HG02970 (cell line): ENCODE measurements around the gene KCNG2.
"Not testable (repeated sequence)": the region's sequence is repeated elsewhere in the genome, so short reads cannot be mapped to it uniquely, and the experiment has no call there.

Source experiments
- ATAC-seq: cut with Tn5 transposase; IDR thresholded peaks from one replicate; pipeline ENCODE4 v1.9.1; 2021; ENCODE audit warnings: mild to moderate bottlenecking, moderate library complexity, moderate number of reproducible peaks; ENCODE audit not compliant: unreplicated experiment, low FRiP score

KCNG2 gene

GRCh38 chr18:79797518-79798345 is at the start of gene KCNG2:
KCNG2 (plus strand) TSS chr18:79797938; CDS start chr18:79863668, 65,730 bp downstream.
- ATAC-seq: no peak

- no peak for ATAC-seq
Observed at GRCh38 chr18:79748321-79749180, 49.2 kb upstream of the KCNG2 start.

GRCh38 chr18:79749251-79750191 is 48.2 kb upstream of the KCNG2 start:
- ATAC-seq: no peak

- no peak for ATAC-seq
Observed at GRCh38 chr18:79750980-79751571, 46.7 kb upstream of the KCNG2 start.

- ATAC-seq: not testable (repeated sequence)
Observed at GRCh38 chr18:79751918-79752578, 45.7 kb upstream of the KCNG2 start.

GRCh38 chr18:79752946-79753345 is 44.8 kb upstream of the KCNG2 start:
- ATAC-seq: not testable (repeated sequence)

- no peak for ATAC-seq
Observed at GRCh38 chr18:79753391-79753851, 44.3 kb upstream of the KCNG2 start.

- ATAC-seq: no peak
Observed at GRCh38 chr18:79754022-79754761, 43.5 kb upstream of the KCNG2 start.

GRCh38 chr18:79754831-79755351 is 42.8 kb upstream of the KCNG2 start:
- ATAC-seq: no peak

- no peak for ATAC-seq
Observed at GRCh38 chr18:79755496-79756142, 42.1 kb upstream of the KCNG2 start.

- ATAC-seq: no peak
Observed at GRCh38 chr18:79756143-79756500, 41.6 kb upstream of the KCNG2 start.

GRCh38 chr18:79756826-79757225 is 40.9 kb upstream of the KCNG2 start:
- no peak for ATAC-seq

- ATAC-seq: no peak
Observed at GRCh38 chr18:79760348-79760747, 37.4 kb upstream of the KCNG2 start.

- no peak for ATAC-seq
Observed at GRCh38 chr18:79760881-79761280, 36.9 kb upstream of the KCNG2 start.

- no peak for ATAC-seq
Observed at GRCh38 chr18:79763407-79763806, 34.3 kb upstream of the KCNG2 start.

- ATAC-seq: no peak
Observed at GRCh38 chr18:79764131-79764530, 33.6 kb upstream of the KCNG2 start.

GRCh38 chr18:79765491-79766245 is 32.1 kb upstream of the KCNG2 start:
- no peak for ATAC-seq
